SU-DHL-6 (cell line): ENCODE results near the gene OR2T29.

Experiments
- H2AFZ ChIP-seq: fragments of 200-600 bp; sonication (generic); 2 replicates; pipeline ENCODE4 v1.6.1; 2014; ENCODE audit warnings: low read depth, mild to moderate bottlenecking, moderate library complexity, mixed read lengths, antibody characterized with exemption, low read length; ENCODE audit not compliant: severe bottlenecking
- H3F3A ChIP-seq: fragments of 200-600 bp; shearing (Covaris generic); 2 replicates; pipeline ENCODE4 v1.6.0; 2016; ENCODE audit warnings: antibody characterized with exemption, mild to moderate bottlenecking; ENCODE audit not compliant: insufficient read depth
- H3K27ac ChIP-seq: fragments of 200-600 bp; sonication (generic); 2 replicates; pipeline ENCODE4 v1.5.1; 2016; ENCODE audit warnings: low read depth, mild to moderate bottlenecking, low read length, moderate library complexity, mixed read lengths
- H3K27me3 ChIP-seq: fragments of 200-600 bp; sonication (generic), shearing (Covaris generic); 2 replicates; pipeline ENCODE4 v1.6.0; 2014; ENCODE audit warnings: mild to moderate bottlenecking, low read length
- H3K36me3 ChIP-seq: fragments of 200-600 bp; sonication (generic); 2 replicates; pipeline ENCODE4 v1.6.1; 2014; ENCODE audit warnings: mild to moderate bottlenecking, low read length, mixed read lengths
- H3K4me2 ChIP-seq: fragments of 300-600, 200-600 bp; shearing (Covaris generic), sonication (generic); 2 replicates; pipeline ENCODE4 v1.6.0; 2014; ENCODE audit warnings: low read length, low read depth, mild to moderate bottlenecking; ENCODE audit not compliant: poor library complexity, severe bottlenecking
- H3K4me3 ChIP-seq: fragments of 200-600 bp; sonication (generic); 2 replicates; pipeline ENCODE4 v1.5.1; 2014; ENCODE audit warnings: antibody characterized with exemption, low read length, mild to moderate bottlenecking, mixed read lengths; ENCODE audit not compliant: insufficient read depth, poor library complexity, severe bottlenecking
- H3K79me2 ChIP-seq: fragments of 200-600 bp; sonication (generic); 2 replicates; pipeline ENCODE4 v1.6.1; 2014; ENCODE audit warnings: mild to moderate bottlenecking, low read length, moderate library complexity; ENCODE audit not compliant: insufficient read depth
- H3K9ac ChIP-seq: fragments of 200-600 bp; sonication (generic); 2 replicates; pipeline ENCODE4 v1.7.0; 2014; ENCODE audit warnings: mild to moderate bottlenecking, low read length
- H3K9me2 ChIP-seq: fragments of 200-600 bp; sonication (generic); replicated peaks from 2 replicates; pipeline ENCODE4 v1.6.1; 2014; ENCODE audit warnings: low read length; ENCODE audit not compliant: insufficient read depth
- H3K9me3 ChIP-seq: fragments of 200-600 bp; sonication (generic); 2 replicates; pipeline ENCODE4 v1.6.1; 2014; ENCODE audit warnings: low read length, mixed read lengths; ENCODE audit not compliant: insufficient read depth
- H4K20me1 ChIP-seq: fragments of 200-600 bp; sonication (generic); 2 replicates; pipeline ENCODE4 v1.6.1; 2014; ENCODE audit warnings: low read depth, mild to moderate bottlenecking, antibody characterized with exemption, low read length, moderate library complexity, mixed read lengths
- CTCF ChIP-seq: fragments of 200-600 bp; sonication (generic); IDR thresholded peaks from one replicate; pipeline ENCODE4 v1.5.1; 2017; ENCODE audit warnings: antibody characterized with exemption, mild to moderate bottlenecking, low read length, moderate library complexity; ENCODE audit not compliant: insufficient read depth, poor library complexity, severe bottlenecking
- EZH2phosphoT487 ChIP-seq: fragments of 200-600 bp; sonication (generic), shearing (Covaris generic); conservative IDR thresholded peaks from 2 replicates; pipeline ENCODE4 v1.6.1; 2018; ENCODE audit warnings: mild to moderate bottlenecking, antibody characterized with exemption, low read length, moderate library complexity, mixed read lengths

OR2T29 gene

DNA sequence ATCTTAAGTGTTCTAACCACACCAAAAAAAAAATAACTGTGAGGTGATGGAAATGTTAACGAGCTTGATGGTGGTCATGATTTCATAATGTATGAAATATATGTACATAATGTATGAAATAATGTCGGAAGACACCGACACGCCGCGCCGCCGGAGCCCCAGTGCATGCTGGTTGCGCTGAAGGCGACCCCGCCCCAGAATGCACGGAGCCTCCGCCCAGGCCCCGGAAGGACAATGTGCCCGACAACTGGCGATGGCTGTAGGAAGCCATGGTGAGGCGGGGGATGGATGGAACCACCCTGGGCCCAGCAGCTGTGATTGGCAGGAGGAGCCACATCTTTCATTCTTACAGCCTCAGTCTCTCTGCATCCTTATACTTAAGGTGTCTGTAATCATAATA lies 27.5 kb upstream of the OR2T29 start:
- Histone ChIP-seq H3K79me2 (no peaks in the 10 kb centered on the region), H3K9me2 (no peaks in the 10 kb centered on the region), H3K9ac (no peak overlapping the region), H2AFZ (no peak overlapping the region), H3K27me3 (no peaks in the 10 kb centered on the region), H3K4me2 (no peak overlapping the region), H3K4me3 (no peak overlapping the region), H3K27ac (no peak overlapping the region), H3K36me3 (no peaks in the 10 kb centered on the region), H3K9me3 (no peaks in the 10 kb centered on the region), H3F3A (no peaks in the 10 kb centered on the region), H4K20me1 (no peaks in the 10 kb centered on the region)
- no peak for TF ChIP-seq EZH2phosphoT487
- TF ChIP-seq CTCF = no peak

- Histone ChIP-seq H3K27me3 (no peaks in the 10 kb centered on the region), H2AFZ (no peak overlapping the region), H3K79me2 (no peaks in the 10 kb centered on the region), H3K4me2 (no peak overlapping the region), H3K9me2 (no peaks in the 10 kb centered on the region), H3K9me3 (no peaks in the 10 kb centered on the region), H3K27ac (no peak overlapping the region), H3F3A (no peaks in the 10 kb centered on the region), H3K36me3 (no peaks in the 10 kb centered on the region), H4K20me1 (no peaks in the 10 kb centered on the region), H3K4me3 (no peak overlapping the region), H3K9ac (no peak overlapping the region)
- no peak for TF ChIP-seq CTCF
- TF ChIP-seq EZH2phosphoT487 = no peak
Measured at GRCh38 chr1:248589334-248589733, 26.8 kb upstream of the OR2T29 start.

- no peak overlapping the region for H2AFZ ChIP-seq
- H3K27me3 ChIP-seq = no peaks in the 10 kb centered on the region
- no peaks in the 10 kb centered on the region for H3K9me3 ChIP-seq
- no peaks in the 10 kb centered on the region for H4K20me1 ChIP-seq
- H3F3A ChIP-seq = no peaks in the 10 kb centered on the region
- TF ChIP-seq CTCF (no peak), EZH2phosphoT487 (no peak)
- no peaks in the 10 kb centered on the region for H3K9me2 ChIP-seq
- no peak overlapping the region for H3K9ac ChIP-seq
- H3K4me3 ChIP-seq = no peak overlapping the region
- no peaks in the 10 kb centered on the region for H3K79me2 ChIP-seq
- no peak overlapping the region for H3K27ac ChIP-seq
- H3K36me3 ChIP-seq = no peaks in the 10 kb centered on the region
- no peak overlapping the region for H3K4me2 ChIP-seq
Measured at GRCh38 chr1:248585266-248585665, 22.7 kb upstream of the OR2T29 start.
